H9 (cell line): ENCODE results near the gene TRPM3. TPM values are rescaled to one million over a fixed set of nuclear protein-coding genes. Genes with fewer than 3 reads are reported as not detected.

Source experiments
- DNase-seq: peaks from one replicate; pipeline ENCODE4 v3.0.0-alpha.2; 2017
- H2AFZ ChIP-seq: one replicate; pipeline ENCODE4 v1.6.1; 2013; ENCODE audit warnings: mild to moderate bottlenecking, low read length, control low read depth, moderate library complexity
- H2AK5ac ChIP-seq: 2 replicates; pipeline ENCODE4 v1.6.1; 2013; ENCODE audit warnings: low read length, control low read depth, mixed read lengths; ENCODE audit not compliant: insufficient read length
- H2BK120ac ChIP-seq: one replicate; pipeline ENCODE4 v1.6.1; 2013; ENCODE audit warnings: low read depth, mild to moderate bottlenecking, low read length, control low read depth, inconsistent platforms; ENCODE audit not compliant: poor library complexity, severe bottlenecking
- H2BK12ac ChIP-seq: 2 replicates; pipeline ENCODE4 v1.6.1; 2013; ENCODE audit warnings: low read length, control low read depth, mixed read lengths, low read depth; ENCODE audit not compliant: insufficient read length
- H2BK15ac ChIP-seq: 2 replicates; pipeline ENCODE4 v1.6.1; 2013; ENCODE audit warnings: low read depth, low read length, control low read depth
- H2BK20ac ChIP-seq: one replicate; pipeline ENCODE4 v1.6.1; 2013; ENCODE audit warnings: low read depth, mild to moderate bottlenecking, low read length, control low read depth, inconsistent platforms; ENCODE audit not compliant: poor library complexity, severe bottlenecking
- H2BK5ac ChIP-seq: 2 replicates; pipeline ENCODE4 v1.6.1; 2013; ENCODE audit warnings: low read length, control low read depth, mixed read lengths; ENCODE audit not compliant: insufficient read length
- H3K14ac ChIP-seq: 2 replicates; pipeline ENCODE4 v1.6.1; 2013; ENCODE audit warnings: low read length, control low read depth; ENCODE audit not compliant: insufficient read depth
- H3K18ac ChIP-seq: 2 replicates; pipeline ENCODE4 v1.6.1; 2013; ENCODE audit warnings: low read depth, mild to moderate bottlenecking, mixed read lengths, low read length, control low read depth; ENCODE audit not compliant: insufficient read length
- H3K23ac ChIP-seq: 2 replicates; pipeline ENCODE4 v1.6.1; 2013; ENCODE audit warnings: low read length, control low read depth, mixed read lengths, low read depth; ENCODE audit not compliant: insufficient read length
- H3K23me2 ChIP-seq: 2 replicates; pipeline ENCODE4 v1.6.1; 2013; ENCODE audit warnings: low read depth, mild to moderate bottlenecking, mixed read lengths, low read length, control low read depth; ENCODE audit not compliant: insufficient read length, poor library complexity, severe bottlenecking
- H3K27ac ChIP-seq: 2 replicates; pipeline ENCODE4 v1.5.1; 2013; ENCODE audit warnings: low read length, control low read depth, mixed read lengths, low read depth; ENCODE audit not compliant: insufficient read length
- H3K27me3 ChIP-seq: 2 replicates; pipeline ENCODE4 v1.6.1; 2013; ENCODE audit warnings: low read length, control low read depth, inconsistent platforms; ENCODE audit not compliant: insufficient read depth
- H3K4ac ChIP-seq: 2 replicates; pipeline ENCODE4 v1.6.1; 2013; ENCODE audit warnings: low read depth, mild to moderate bottlenecking, control low read depth, inconsistent platforms, low read length, moderate library complexity
- H3K4me1 ChIP-seq: 2 replicates; pipeline ENCODE4 v1.6.1; 2013; ENCODE audit warnings: low read length, control low read depth, inconsistent platforms; ENCODE audit not compliant: insufficient read depth
- H3K4me2 ChIP-seq: 2 replicates; pipeline ENCODE4 v1.6.1; 2013; ENCODE audit warnings: low read length, control low read depth, mixed read lengths; ENCODE audit not compliant: insufficient read length, insufficient read depth
- H3K56ac ChIP-seq: 2 replicates; pipeline ENCODE4 v1.6.1; 2013; ENCODE audit warnings: low read depth, mild to moderate bottlenecking, mixed read lengths, low read length, control low read depth; ENCODE audit not compliant: insufficient read length
- H3K79me1 ChIP-seq: 2 replicates; pipeline ENCODE4 v1.6.1; 2013; ENCODE audit warnings: low read depth, mild to moderate bottlenecking, moderate library complexity, low read length, control low read depth, inconsistent platforms; ENCODE audit not compliant: insufficient read depth, poor library complexity, severe bottlenecking
- H3K79me2 ChIP-seq: 2 replicates; pipeline ENCODE4 v1.6.1; 2013; ENCODE audit warnings: low read length, control low read depth, inconsistent platforms; ENCODE audit not compliant: insufficient read depth
- H3K9ac ChIP-seq: 2 replicates; pipeline ENCODE4 v1.6.1; 2013; ENCODE audit warnings: low read length, control low read depth, mixed read lengths; ENCODE audit not compliant: insufficient read length; ENCODE audit errors: extremely low read depth
- H3K9me3 ChIP-seq: one replicate; pipeline ENCODE4 v1.6.1; 2013; ENCODE audit warnings: low read depth, low read length, inconsistent platforms; ENCODE audit not compliant: control insufficient read depth
- H3T11ph ChIP-seq: one replicate; pipeline ENCODE4 v1.6.1; 2013; ENCODE audit warnings: mild to moderate bottlenecking, low read length, control low read depth, inconsistent platforms
- H4K20me1 ChIP-seq: one replicate; pipeline ENCODE4 v1.6.1; 2013; ENCODE audit not compliant: control insufficient read depth, insufficient read length, insufficient read depth
- H4K5ac ChIP-seq: 2 replicates; pipeline ENCODE4 v1.6.1; 2013; ENCODE audit warnings: low read depth, mild to moderate bottlenecking, mixed read lengths, low read length, control low read depth; ENCODE audit not compliant: insufficient read length
- H4K8ac ChIP-seq: replicated peaks from 2 replicates; pipeline ENCODE4 v1.6.1; 2013; ENCODE audit warnings: low read length, control low read depth, mixed read lengths, low read depth; ENCODE audit not compliant: insufficient read length
- H4K91ac ChIP-seq: 2 replicates; pipeline ENCODE4 v1.6.1; 2013; ENCODE audit warnings: low read depth, mild to moderate bottlenecking, moderate library complexity, mixed read lengths, low read length, control low read depth; ENCODE audit not compliant: insufficient read length
- H3K27ac Mint-ChIP-seq, 3 experiments: 2 replicates in 2 of 3; 3 replicates in 1 of 3; pipeline ENCODE4 v1.8.0; 2020 to 2021; ENCODE audit warnings: mixed read lengths in 3 of 3, mild to moderate bottlenecking in 1 of 3, moderate library complexity in 1 of 3
- H3K27me3 Mint-ChIP-seq: 2 replicates; pipeline ENCODE4 v1.8.0; 2021; ENCODE audit warnings: low read depth, mild to moderate bottlenecking, moderate library complexity, mixed read lengths
- H3K36me3 Mint-ChIP-seq, 3 experiments: 2 replicates in 2 of 3; 3 replicates in 1 of 3; pipeline ENCODE4 v1.8.0; 2020 to 2021; ENCODE audit warnings: low read depth in 3 of 3, mixed read lengths in 3 of 3; ENCODE audit not compliant: insufficient read depth in 1 of 3
- H3K4me1 Mint-ChIP-seq, 2 experiments: 2 replicates each; pipeline ENCODE4 v1.8.0; 2020; ENCODE audit warnings: mixed read lengths in 2 of 2
- H3K4me3 Mint-ChIP-seq, 2 experiments: 2 replicates in 1 of 2; 3 replicates in 1 of 2; pipeline ENCODE4 v1.8.0; 2020 to 2021; ENCODE audit warnings: mild to moderate bottlenecking in 2 of 2, mixed read lengths in 2 of 2, moderate library complexity in 1 of 2
- H3K9me3 Mint-ChIP-seq, 2 experiments: 2 replicates in 1 of 2; 3 replicates in 1 of 2; pipeline ENCODE4 v1.8.0; 2020; ENCODE audit warnings: mild to moderate bottlenecking in 2 of 2, mixed read lengths in 2 of 2, moderate library complexity in 1 of 2
- CTCF ChIP-seq: fragments of 200-600 bp; sonication (generic); conservative IDR thresholded peaks from 3 replicates; pipeline ENCODE4 v1.8.0; 2021; ENCODE audit warnings: antibody characterized with exemption, mild to moderate bottlenecking
- WGBS: extraction: QIAGEN DNeasy Blood & Tissue Kit; methylation state at CpG from one replicate; pipeline ENCODE4 v1.1.7; 2013; ENCODE audit warnings: missing lambda C conversion rate, low lambda C conversion rate, mixed read lengths; ENCODE audit not compliant: insufficient read length; ENCODE audit errors: extremely low coverage; 5-methylcytosine and 5-hydroxymethylcytosine counted together
- total RNA-seq: library from RNA; stranded (reverse); gene quantifications from 2 replicates; pipeline ENCODE4 v1.2.1, GENCODE V29; 2021

Gene TRPM3
- total RNA-seq, 1 experiment from 2014 or later, result 10.3 TPM

GRCh38 chr9:70551396-70551795 lies 570.0 kb downstream of the TRPM3 start:
- H3K4me1 ChIP-seq, result peaks cover 21% of the 10 kb centered on the region; the same call in 1 of the 2 replicates
- H3K9me3 ChIP-seq, result no peaks in the 10 kb centered on the region
- H3K79me2 ChIP-seq, result no peaks in the 10 kb centered on the region
- H3K36me3 Mint-ChIP-seq, result no peaks in the 10 kb centered on the region; a peak in 1 of 7 replicates
- no peak overlapping the region for H3K56ac ChIP-seq
- H2BK20ac ChIP-seq, result no peak overlapping the region
- H3K4me2 ChIP-seq, result no peak overlapping the region
- no peak overlapping the region for H4K91ac ChIP-seq
- no peak overlapping the region for H3K18ac ChIP-seq
- DNase-seq, result no peak
- H3K27ac Mint-ChIP-seq, result no peak overlapping the region
- no peak overlapping the region for H4K5ac ChIP-seq
- H3K9ac ChIP-seq, result no peak overlapping the region
- WGBS, result no CpG with 5 or more reads among the region's 4 CpGs
- H3K79me1 ChIP-seq, result no peaks in the 10 kb centered on the region
- H3K23me2 ChIP-seq, result no peaks in the 10 kb centered on the region
- no peak overlapping the region for H3K14ac ChIP-seq
- H3T11ph ChIP-seq, result no peak overlapping the region
- H3K9me3 Mint-ChIP-seq, result no peaks in the 10 kb centered on the region; a peak in 2 of 5 replicates
- H2BK12ac ChIP-seq, result no peak overlapping the region
- no peaks in the 10 kb centered on the region for H4K20me1 ChIP-seq
- no peak overlapping the region for H2BK15ac ChIP-seq
- H4K8ac ChIP-seq, result no peak overlapping the region
- H3K23ac ChIP-seq, result no peak overlapping the region
- TF ChIP-seq CTCF, result no peak
- peaks cover 42 to 43% of the 10 kb centered on the region in 2 experiments for H3K4me1 Mint-ChIP-seq
- no peak overlapping the region for H2AK5ac ChIP-seq
- H3K4me3 Mint-ChIP-seq, result no peak overlapping the region
- H2BK5ac ChIP-seq, result no peak overlapping the region
- H3K4ac ChIP-seq, result no peak overlapping the region
- H3K27me3 ChIP-seq, result no peaks in the 10 kb centered on the region
- no peak overlapping the region for H2BK120ac ChIP-seq
- peaks cover 1% of the 10 kb centered on the region; the same call in 1 of the 2 replicates for H3K27me3 Mint-ChIP-seq
- no peak overlapping the region for H3K27ac ChIP-seq
- H2AFZ ChIP-seq, result no peak overlapping the region
